Measurements from ENCODE around the gene XRCC1.
"Not testable (repeated sequence)": the region's sequence is repeated elsewhere in the genome, so short reads cannot be mapped to it uniquely, and the experiment has no call there.

The XRCC1 gene

GRCh38 chr19:43589277-43589676 is 13.9 kb upstream of the XRCC1 start:
- H3K36me3 ChIP-seq (ENCODE audit: control insufficient read depth, low read depth, low read length): peaks cover 14% of the 10 kb centered on the region
- H3K27me3 ChIP-seq (ENCODE audit: control insufficient read depth, insufficient read depth, low read length): no peaks in the 10 kb centered on the region
- H3K4me3 ChIP-seq (ENCODE audit: low read length): no peak overlapping the region
- H3K27ac ChIP-seq (ENCODE audit: low read length): no peak overlapping the region
- no peak overlapping the region for H3K9ac ChIP-seq (ENCODE audit: low read length)
- no peaks in the 10 kb centered on the region for H3K9me3 ChIP-seq (ENCODE audit: control insufficient read depth, low read depth, low read length)
- H3K4me1 ChIP-seq (ENCODE audit: control insufficient read depth, low read depth, low read length): no peaks in the 10 kb centered on the region

- H3K27ac ChIP-seq (ENCODE audit: low read length); H3K9me3 ChIP-seq (ENCODE audit: control insufficient read depth, low read depth, low read length); H3K4me1 ChIP-seq (ENCODE audit: control insufficient read depth, low read depth, low read length); H3K27me3 ChIP-seq (ENCODE audit: control insufficient read depth, insufficient read depth, low read length); H3K4me3 ChIP-seq (ENCODE audit: low read length); H3K36me3 ChIP-seq (ENCODE audit: control insufficient read depth, low read depth, low read length); H3K9ac ChIP-seq (ENCODE audit: low read length): not testable (repeated sequence)
These were observed 11.7 kb upstream of the XRCC1 start for GRCh38 chr19:43587029-43587428.

- peaks cover 8% of the 10 kb centered on the region for H3K36me3 ChIP-seq (ENCODE audit: control insufficient read depth, low read depth, low read length)
- no peak overlapping the region for H3K4me3 ChIP-seq (ENCODE audit: low read length)
- no peaks in the 10 kb centered on the region for H3K27me3 ChIP-seq (ENCODE audit: control insufficient read depth, insufficient read depth, low read length)
- peaks cover 3% of the 10 kb centered on the region for H3K4me1 ChIP-seq (ENCODE audit: control insufficient read depth, low read depth, low read length)
- H3K27ac ChIP-seq (ENCODE audit: low read length): no peak overlapping the region
- H3K9me3 ChIP-seq (ENCODE audit: control insufficient read depth, low read depth, low read length): no peaks in the 10 kb centered on the region
- no peak overlapping the region for H3K9ac ChIP-seq (ENCODE audit: low read length)
These were observed 11.0 kb upstream of the XRCC1 start for GRCh38 chr19:43586346-43586745.

GRCh38 chr19:43584484-43584883 is 9.2 kb upstream of the XRCC1 start:
- Histone ChIP-seq H3K36me3 (ENCODE audit: control insufficient read depth, low read depth, low read length) (peaks cover 4% of the 10 kb centered on the region), H3K4me1 (ENCODE audit: control insufficient read depth, low read depth, low read length) (peaks cover 7% of the 10 kb centered on the region), H3K9ac (ENCODE audit: low read length) (no peak overlapping the region), H3K9me3 (ENCODE audit: control insufficient read depth, low read depth, low read length) (no peaks in the 10 kb centered on the region), H3K4me3 (ENCODE audit: low read length) (no peak overlapping the region), H3K27me3 (ENCODE audit: control insufficient read depth, insufficient read depth, low read length) (no peaks in the 10 kb centered on the region), H3K27ac (ENCODE audit: low read length) (no peak overlapping the region)

- no peak overlapping the region for H3K27ac ChIP-seq (ENCODE audit: low read length)
- H3K36me3 ChIP-seq (ENCODE audit: control insufficient read depth, low read depth, low read length): no peaks in the 10 kb centered on the region
- H3K9ac ChIP-seq (ENCODE audit: low read length): no peak overlapping the region
- no peak overlapping the region for H3K4me3 ChIP-seq (ENCODE audit: low read length)
- peaks cover 7% of the 10 kb centered on the region for H3K4me1 ChIP-seq (ENCODE audit: control insufficient read depth, low read depth, low read length)
- no peaks in the 10 kb centered on the region for H3K27me3 ChIP-seq (ENCODE audit: control insufficient read depth, insufficient read depth, low read length)
- no peaks in the 10 kb centered on the region for H3K9me3 ChIP-seq (ENCODE audit: control insufficient read depth, low read depth, low read length)
These were observed 7.2 kb upstream of the XRCC1 start for GRCh38 chr19:43582495-43582894.

GRCh38 chr19:43581467-43581866 is 6.1 kb upstream of the XRCC1 start:
- Histone ChIP-seq H3K36me3 (ENCODE audit: control insufficient read depth, low read depth, low read length) (no peaks in the 10 kb centered on the region), H3K4me3 (ENCODE audit: low read length) (peak overlapping the region; percentile 95), H3K27me3 (ENCODE audit: control insufficient read depth, insufficient read depth, low read length) (no peaks in the 10 kb centered on the region), H3K9ac (ENCODE audit: low read length) (peak overlapping the region; percentile 90), H3K27ac (ENCODE audit: low read length) (no peak overlapping the region), H3K9me3 (ENCODE audit: control insufficient read depth, low read depth, low read length) (no peaks in the 10 kb centered on the region), H3K4me1 (ENCODE audit: control insufficient read depth, low read depth, low read length) (peaks cover 8% of the 10 kb centered on the region)

- Histone ChIP-seq H3K4me1 (ENCODE audit: control insufficient read depth, low read depth, low read length) (peaks cover 16% of the 10 kb centered on the region), H3K27ac (ENCODE audit: low read length) (no peak overlapping the region), H3K4me3 (ENCODE audit: low read length) (no peak overlapping the region), H3K9ac (ENCODE audit: low read length) (no peak overlapping the region), H3K27me3 (ENCODE audit: control insufficient read depth, insufficient read depth, low read length) (no peaks in the 10 kb centered on the region), H3K36me3 (ENCODE audit: control insufficient read depth, low read depth, low read length) (no peaks in the 10 kb centered on the region), H3K9me3 (ENCODE audit: control insufficient read depth, low read depth, low read length) (no peaks in the 10 kb centered on the region)
These were observed 3.5 kb upstream of the XRCC1 start for GRCh38 chr19:43578787-43579186.

GRCh38 chr19:43575955-43576878 is 890 bp upstream of the XRCC1 start:
- Histone ChIP-seq H3K4me3 (ENCODE audit: low read length) (peak overlapping the region; percentile 52), H3K4me1 (ENCODE audit: control insufficient read depth, low read depth, low read length) (peaks cover 12% of the 10 kb centered on the region), H3K27me3 (ENCODE audit: control insufficient read depth, insufficient read depth, low read length) (no peaks in the 10 kb centered on the region), H3K36me3 (ENCODE audit: control insufficient read depth, low read depth, low read length) (no peaks in the 10 kb centered on the region), H3K9me3 (ENCODE audit: control insufficient read depth, low read depth, low read length) (no peaks in the 10 kb centered on the region), H3K27ac (ENCODE audit: low read length) (peak overlapping the region; percentile 86), H3K9ac (ENCODE audit: low read length) (peak overlapping the region; percentile 69)

GRCh38 chr19:43574424-43575155 is 737 bp downstream of the XRCC1 start:
- Histone ChIP-seq H3K9ac (ENCODE audit: low read length) (peak overlapping the region; percentile 95), H3K27ac (ENCODE audit: low read length) (peak overlapping the region; percentile 82)

GRCh38 chr19:43572171-43572588 is 3.1 kb downstream of the XRCC1 start:
- Histone ChIP-seq H3K9me3 (ENCODE audit: control insufficient read depth, low read depth, low read length) (no peaks in the 10 kb centered on the region), H3K36me3 (ENCODE audit: control insufficient read depth, low read depth, low read length) (no peaks in the 10 kb centered on the region), H3K4me1 (ENCODE audit: control insufficient read depth, low read depth, low read length) (peaks cover 9% of the 10 kb centered on the region), H3K9ac (ENCODE audit: low read length) (no peak overlapping the region), H3K27ac (ENCODE audit: low read length) (no peak overlapping the region), H3K27me3 (ENCODE audit: control insufficient read depth, insufficient read depth, low read length) (no peaks in the 10 kb centered on the region), H3K4me3 (ENCODE audit: low read length) (no peak overlapping the region)

More at GRCh38 chr19:43574424-43575155, 737 bp downstream of the XRCC1 start:
- H3K4me3 ChIP-seq (ENCODE audit: low read length): peak overlapping the region; percentile 99
- no peaks in the 10 kb centered on the region for H3K9me3 ChIP-seq (ENCODE audit: control insufficient read depth, low read depth, low read length)
- no peaks in the 10 kb centered on the region for H3K27me3 ChIP-seq (ENCODE audit: control insufficient read depth, insufficient read depth, low read length)
- no peaks in the 10 kb centered on the region for H3K36me3 ChIP-seq (ENCODE audit: control insufficient read depth, low read depth, low read length)
- peaks cover 9% of the 10 kb centered on the region for H3K4me1 ChIP-seq (ENCODE audit: control insufficient read depth, low read depth, low read length)

- H3K4me3 ChIP-seq (ENCODE audit: low read length): no peak overlapping the region
- no peaks in the 10 kb centered on the region for H3K36me3 ChIP-seq (ENCODE audit: control insufficient read depth, low read depth, low read length)
- peaks cover 3% of the 10 kb centered on the region for H3K4me1 ChIP-seq (ENCODE audit: control insufficient read depth, low read depth, low read length)
- H3K9ac ChIP-seq (ENCODE audit: low read length): no peak overlapping the region
- H3K27me3 ChIP-seq (ENCODE audit: control insufficient read depth, insufficient read depth, low read length): no peaks in the 10 kb centered on the region
- H3K9me3 ChIP-seq (ENCODE audit: control insufficient read depth, low read depth, low read length): no peaks in the 10 kb centered on the region
- H3K27ac ChIP-seq (ENCODE audit: low read length): no peak overlapping the region
These were observed 5.0 kb downstream of the XRCC1 start for GRCh38 chr19:43570174-43570791.

All from iPS-18a (cell line).